Activated CD8-positive, alpha-beta T cell treated with anti-CD3 and anti-CD28 coated beads for 36 hours (primary cell): ENCODE results near the gene WSCD2. TPM values are rescaled to one million over a fixed set of nuclear protein-coding genes. Genes with fewer than 3 reads are reported as not detected.

ENCODE experiments used
- ATAC-seq: fragments of 200-7000 bp; cut with Tn5 transposase; one replicate; pipeline ENCODE4 v1.10.0; 2021; ENCODE audit warnings: mild to moderate bottlenecking, moderate library complexity
- CTCF ChIA-PET: fragments of 350-600 bp; sonication (Branson Sonifier 250); formaldehyde crosslinking; loops from one replicate; lab custom pipeline; 2021; ENCODE audit warnings: antibody characterized with exemption; lab: Charles Lee
- POLR2A ChIA-PET: fragments of 350-600 bp; sonication (Branson Sonifier 250); formaldehyde crosslinking; loops from one replicate; lab custom pipeline; 2021; ENCODE audit warnings: antibody characterized with exemption; lab: Charles Lee
- DNase-seq: peaks from one replicate; pipeline ENCODE4 v3.0.0-alpha.2; 2020
- H3K27ac Mint-ChIP-seq: one replicate; pipeline ENCODE4 v1.8.0; 2021; ENCODE audit warnings: mild to moderate bottlenecking, mixed read lengths
- H3K27me3 Mint-ChIP-seq: one replicate; pipeline ENCODE4 v1.8.0; 2021; ENCODE audit warnings: mixed read lengths
- H3K36me3 Mint-ChIP-seq: one replicate; pipeline ENCODE4 v1.8.0; 2021; ENCODE audit warnings: low read depth, mixed read lengths
- H3K4me1 Mint-ChIP-seq: one replicate; pipeline ENCODE4 v1.8.0; 2021; ENCODE audit warnings: low read depth, mixed read lengths
- H3K4me3 Mint-ChIP-seq: one replicate; pipeline ENCODE4 v1.8.0; 2021; ENCODE audit warnings: mild to moderate bottlenecking, moderate library complexity, mixed read lengths
- H3K9me3 Mint-ChIP-seq: one replicate; pipeline ENCODE4 v1.8.0; 2021; ENCODE audit warnings: mixed read lengths
- CTCF ChIP-seq: fragments of 200-600 bp; IDR thresholded peaks from one replicate; pipeline ENCODE4 v1.8.0; 2022; ENCODE audit warnings: antibody characterized with exemption, mild to moderate bottlenecking
- intact Hi-C: fragments of 100-400 bp; cut with micrococcal nuclease; formaldehyde crosslinking; loops from one replicate; pipeline ENCODE4 v1.10.0; 2022
- total RNA-seq, 2 experiments: library from RNA; stranded (reverse); gene quantifications; one replicate each; pipeline ENCODE4 v1.2.3, GENCODE V29; 2021

Gene WSCD2
- total RNA-seq, 2 experiments from 2014 or later = not detected

GRCh38 chr12:108110844-108111243 lies 18.2 kb upstream of the WSCD2 start:
- H3K4me1 Mint-ChIP-seq = no peaks in the 10 kb centered on the region
- DNase-seq (no peak), ATAC-seq (no peak)
- no peak for TF ChIP-seq CTCF
- no peaks in the 10 kb centered on the region for H3K36me3 Mint-ChIP-seq
- H3K9me3 Mint-ChIP-seq = no peaks in the 10 kb centered on the region
- ChIA-PET POLR2A (no interaction called here), CTCF (no interaction called here)
- no peak overlapping the region for H3K4me3 Mint-ChIP-seq
- no peak overlapping the region for H3K27ac Mint-ChIP-seq
- H3K27me3 Mint-ChIP-seq = peaks cover 10% of the 10 kb centered on the region
- intact Hi-C loops = no loop called here

DNA sequence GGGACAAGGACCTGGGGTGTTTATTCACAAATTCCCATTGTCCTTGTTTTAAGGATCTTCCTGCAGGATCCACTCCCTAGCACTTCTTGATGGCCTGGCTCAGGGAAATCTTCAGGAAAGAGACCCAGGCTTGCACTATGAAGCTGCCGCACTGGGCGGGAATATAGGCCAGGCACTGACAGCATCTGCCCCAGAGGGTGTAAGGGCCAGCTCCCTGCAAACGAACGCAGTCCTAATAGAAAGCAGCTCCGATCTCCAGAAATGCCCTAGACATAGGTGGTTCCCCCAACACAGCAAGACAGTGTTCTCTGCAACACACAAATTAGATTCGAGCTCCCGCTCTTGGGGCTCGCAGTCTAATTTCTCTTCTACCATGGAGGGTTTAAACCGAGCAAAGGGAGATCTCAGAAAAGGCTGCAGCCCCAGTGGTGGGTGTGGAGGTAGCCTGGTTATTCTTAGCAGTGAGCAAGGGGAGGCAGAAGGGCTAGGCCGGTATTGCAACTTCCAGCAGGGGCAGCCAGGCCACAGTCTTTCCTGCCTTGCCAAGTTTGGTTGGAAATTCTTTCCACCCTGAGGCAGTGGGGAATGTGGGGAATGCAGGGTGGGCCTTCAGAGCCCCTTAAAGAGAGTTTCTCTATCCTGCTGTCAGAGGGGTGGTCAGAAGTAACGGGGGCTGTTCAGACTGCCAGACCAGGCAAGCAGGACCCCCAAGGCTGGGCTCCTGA lies 16.1 kb upstream of the WSCD2 start:
- H3K27ac Mint-ChIP-seq = no peak overlapping the region
- TF ChIP-seq CTCF = no peak
- ATAC-seq (no peak), DNase-seq (no peak)
- H3K9me3 Mint-ChIP-seq = no peaks in the 10 kb centered on the region
- peaks cover 14% of the 10 kb centered on the region for H3K27me3 Mint-ChIP-seq
- H3K36me3 Mint-ChIP-seq = no peaks in the 10 kb centered on the region
- ChIA-PET POLR2A (interaction anchor here (0.6 kb wide), 1 partner anchor 375 kb away, joined by 3 read pairs; no protein-coding TSS in a partner anchor), CTCF (no interaction called here)
- no peak overlapping the region for H3K4me3 Mint-ChIP-seq
- intact Hi-C loops = no loop called here
- H3K4me1 Mint-ChIP-seq = no peaks in the 10 kb centered on the region

- Mint-ChIP-seq H3K27me3 (peaks cover 24% of the 10 kb centered on the region), H3K27ac (no peak overlapping the region), H3K36me3 (no peaks in the 10 kb centered on the region), H3K4me3 (no peak overlapping the region), H3K4me1 (peaks cover 3% of the 10 kb centered on the region), H3K9me3 (no peaks in the 10 kb centered on the region)
- CTCF ChIA-PET = no interaction called here
- ATAC-seq (no peak), DNase-seq (no peak)
- intact Hi-C loops = no loop called here
- POLR2A ChIA-PET = no interaction called here
- TF ChIP-seq CTCF = no peak
These were observed 13.7 kb upstream of the WSCD2 start for GRCh38 chr12:108115123-108116121.

- TF ChIP-seq CTCF = no peak
- CTCF ChIA-PET = no interaction called here
- Mint-ChIP-seq H3K36me3 (no peaks in the 10 kb centered on the region), H3K4me1 (peaks cover 3% of the 10 kb centered on the region), H3K9me3 (no peaks in the 10 kb centered on the region), H3K27me3 (peaks cover 28% of the 10 kb centered on the region), H3K4me3 (no peak overlapping the region), H3K27ac (no peak overlapping the region)
- DNase-seq (no peak), ATAC-seq (no peak)
- intact Hi-C loops = no loop called here
- POLR2A ChIA-PET = no interaction called here
These were observed 12.8 kb upstream of the WSCD2 start for GRCh38 chr12:108116254-108116653.

DNA sequence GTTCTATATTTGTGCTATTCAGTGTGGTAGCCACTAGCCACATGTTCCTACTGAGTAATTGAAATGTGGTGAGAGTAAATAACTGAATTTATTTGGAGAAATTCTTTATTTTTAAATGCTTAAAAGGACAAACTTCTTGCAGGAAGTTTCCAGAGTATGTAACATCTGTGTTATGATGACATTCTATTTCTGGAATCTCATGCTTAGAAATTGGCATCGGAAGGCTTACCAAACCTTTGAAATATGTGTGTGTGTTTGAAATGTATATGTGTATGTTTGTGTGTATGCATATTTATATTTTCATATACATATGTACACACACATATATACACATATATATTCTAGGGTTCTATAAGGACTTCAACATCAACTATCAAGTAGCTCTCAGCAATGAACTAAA lies 12.4 kb upstream of the WSCD2 start:
- TF ChIP-seq CTCF = no peak
- no peak for DNase-seq
- Mint-ChIP-seq H3K27ac (no peak overlapping the region), H3K9me3 (no peaks in the 10 kb centered on the region), H3K4me1 (peaks cover 3% of the 10 kb centered on the region), H3K4me3 (no peak overlapping the region), H3K36me3 (no peaks in the 10 kb centered on the region), H3K27me3 (peaks cover 28% of the 10 kb centered on the region)
- POLR2A ChIA-PET = no interaction called here
- intact Hi-C loops = no loop called here
- ATAC-seq = no peak
- CTCF ChIA-PET = no interaction called here
